ENCODE measurements around the gene GRIN2C.
"Not testable (repeated sequence)": the region's sequence is repeated elsewhere in the genome, so short reads cannot be mapped to it uniquely, and the experiment has no call there.

GRIN2C gene

DNA sequence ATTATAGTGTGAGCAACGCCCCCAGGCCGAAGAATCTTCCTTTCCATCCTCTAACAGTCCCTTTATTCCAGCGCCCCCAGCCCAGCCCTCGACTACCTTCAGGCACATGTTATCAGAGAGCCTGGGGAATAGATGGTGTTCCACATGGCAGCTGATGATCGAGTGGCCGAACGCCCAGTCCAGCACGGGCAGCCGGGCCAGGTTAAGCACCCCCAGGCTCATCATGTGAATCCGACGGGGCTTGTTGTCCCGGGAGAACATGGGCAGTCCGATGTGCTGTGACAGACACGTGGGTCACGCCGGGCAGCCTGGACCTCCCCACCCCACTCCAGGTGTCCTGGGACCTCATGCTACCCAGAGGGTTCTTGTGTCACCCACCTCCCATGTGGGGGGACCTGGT lies 19.6 kb upstream of the GRIN2C start:
- no peak for DNase-seq (ENCODE audit: low read depth)

DNA sequence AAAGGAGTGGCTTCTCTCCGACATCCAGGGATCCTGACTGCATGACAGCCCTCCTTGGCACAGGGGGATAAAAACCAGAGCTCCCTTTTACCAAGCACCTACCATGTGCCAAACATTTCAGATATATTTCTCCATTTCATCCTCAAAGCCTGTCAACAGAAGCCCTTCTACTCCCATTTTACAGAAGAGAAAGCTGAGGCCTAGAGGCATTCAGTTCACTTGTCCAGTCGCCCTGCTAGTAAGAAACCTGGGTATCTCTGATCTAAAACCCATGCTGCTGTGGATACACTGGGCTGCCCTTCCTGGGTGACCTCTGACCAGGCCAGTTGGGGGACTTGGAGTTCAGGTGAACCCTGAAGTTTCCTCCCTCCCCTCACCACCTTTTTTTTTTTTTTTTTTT lies 19.0 kb upstream of the GRIN2C start:
- no peak for DNase-seq (ENCODE audit: low read depth)

DNA sequence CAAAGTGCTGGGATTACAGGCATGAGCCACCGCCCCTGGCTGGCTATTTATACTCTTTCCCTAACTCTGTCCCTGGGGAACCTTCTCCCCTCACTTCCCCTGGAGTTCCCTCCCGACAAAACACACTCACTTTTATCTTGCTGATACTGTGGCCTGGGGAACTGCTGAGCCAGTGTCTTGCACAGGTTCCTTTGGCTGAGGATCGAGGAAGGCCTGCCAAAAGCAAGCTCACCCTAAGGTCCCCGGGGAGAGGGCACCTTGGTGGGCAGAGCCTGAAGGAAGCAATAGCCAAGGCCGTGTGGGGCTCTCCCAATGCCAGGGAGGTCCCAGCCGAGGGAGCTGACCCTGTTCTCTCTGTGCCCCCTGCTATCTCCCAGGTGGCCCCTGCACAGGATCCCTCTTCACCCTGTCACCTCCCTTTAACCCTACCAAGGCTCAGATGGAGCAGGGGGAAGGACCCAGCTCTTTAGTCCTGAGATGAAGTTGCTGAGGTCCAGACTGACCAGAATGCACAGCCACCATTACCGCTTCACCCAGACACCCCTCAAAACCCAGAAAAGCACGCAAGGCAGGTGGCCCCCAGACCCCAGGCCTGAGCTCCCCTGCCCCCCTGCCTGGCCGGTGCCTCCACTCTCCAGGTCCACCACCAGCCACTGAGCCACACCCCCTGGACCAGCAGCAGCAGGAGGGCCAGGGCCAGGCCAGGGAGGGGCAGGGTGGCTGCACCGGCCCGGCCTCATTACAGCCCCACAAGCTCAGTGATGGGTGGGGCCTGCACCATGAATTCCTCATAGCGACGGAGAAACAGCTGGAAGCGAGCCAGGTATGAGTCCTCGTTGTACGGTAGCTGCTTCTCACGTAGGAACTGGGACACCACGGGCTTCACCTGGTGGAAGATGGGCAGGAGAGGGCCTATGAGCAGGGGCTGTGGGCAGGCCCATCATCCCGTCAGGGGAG lies 18.2 kb upstream of the GRIN2C start:
- DNase-seq (ENCODE audit: low read depth) = no peak

DNA sequence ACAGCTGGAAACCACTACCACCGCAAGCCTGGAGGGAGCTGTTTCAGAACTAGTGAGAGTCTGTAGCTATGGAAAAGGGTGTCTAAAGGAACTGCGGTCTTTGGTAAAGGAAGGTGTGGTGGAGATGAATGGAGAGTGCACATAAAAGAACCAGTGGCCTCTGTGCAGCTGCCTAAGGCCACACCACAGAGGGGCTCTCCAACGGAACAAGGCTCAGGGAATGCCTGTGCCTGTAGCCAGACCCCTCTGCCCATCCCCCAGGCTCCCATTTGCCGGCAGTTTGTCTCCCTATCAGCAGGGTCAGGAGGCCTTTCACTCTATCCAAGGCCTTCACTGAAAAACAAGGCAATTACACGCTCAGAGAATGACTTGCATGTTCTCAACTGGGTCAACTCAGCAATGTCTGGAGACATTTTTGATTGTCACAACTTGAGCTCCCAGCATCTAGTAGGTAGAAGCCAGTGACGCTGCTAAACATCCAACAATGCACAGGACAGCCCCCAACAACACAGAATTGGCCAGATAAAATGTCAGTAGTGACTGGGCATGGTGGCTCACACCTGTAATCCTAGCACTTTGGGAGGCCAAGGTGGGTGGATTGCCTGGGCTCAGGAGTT lies 16.4 kb upstream of the GRIN2C start:
- DNase-seq (ENCODE audit: low read depth) = no peak

DNA sequence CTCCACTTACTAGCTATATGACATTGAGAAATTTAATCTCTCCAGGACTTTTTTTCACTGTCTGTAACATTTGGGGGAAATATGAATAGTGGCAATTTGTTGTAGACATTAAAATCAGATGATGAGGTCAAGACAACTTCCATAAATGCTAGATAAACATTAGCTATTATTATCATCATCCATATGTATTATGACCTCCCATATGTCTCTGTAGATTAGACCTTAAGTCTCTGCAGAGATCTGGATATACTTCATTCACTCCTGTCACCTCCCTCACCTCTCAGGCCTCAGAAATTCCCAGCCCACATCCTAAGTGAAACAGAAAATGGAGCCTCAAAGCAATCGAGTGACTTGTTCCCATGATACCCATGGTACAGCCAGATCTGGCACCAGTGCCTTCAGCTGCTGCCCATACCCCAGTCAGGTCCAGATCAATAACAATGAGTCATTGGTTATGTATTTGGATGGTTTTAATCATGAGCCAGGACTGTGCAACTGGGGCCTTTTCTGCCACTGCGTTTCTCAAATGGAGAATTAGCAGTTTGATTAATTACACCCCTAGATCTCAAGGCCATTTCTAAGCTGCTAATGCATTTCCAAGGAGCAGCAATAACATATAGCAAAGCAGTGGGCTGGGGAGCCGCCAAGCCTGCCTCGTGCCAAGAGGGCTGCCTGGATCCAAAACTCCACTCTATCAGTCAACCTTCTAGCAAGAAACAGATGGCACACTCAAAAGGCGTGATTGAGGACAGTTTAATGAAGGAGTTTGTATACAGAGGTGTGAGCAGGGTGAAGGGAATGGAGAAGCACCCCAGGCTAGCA lies 15.7 kb upstream of the GRIN2C start:
- no peak for DNase-seq (ENCODE audit: low read depth)

DNA sequence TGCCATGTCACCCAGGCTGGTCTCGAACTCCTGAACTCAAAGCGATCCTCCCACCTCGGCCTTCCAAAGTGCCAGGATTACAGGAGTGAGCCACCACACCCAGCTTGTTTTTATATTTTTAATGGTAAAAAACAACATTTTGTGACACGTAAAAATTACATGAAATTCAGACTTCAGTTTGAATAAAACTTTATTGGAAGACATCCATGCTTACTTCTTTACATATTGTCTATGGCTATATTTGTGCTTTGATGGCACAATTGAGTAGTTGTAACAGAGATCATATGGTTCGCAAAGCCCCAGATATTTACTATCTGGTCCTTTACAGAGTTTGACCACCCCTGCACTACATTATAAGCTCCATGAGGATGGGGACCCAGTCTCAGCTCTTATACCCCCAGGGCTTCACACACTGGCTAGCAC lies 14.9 kb upstream of the GRIN2C start:
- no peak for DNase-seq (ENCODE audit: low read depth)

DNA sequence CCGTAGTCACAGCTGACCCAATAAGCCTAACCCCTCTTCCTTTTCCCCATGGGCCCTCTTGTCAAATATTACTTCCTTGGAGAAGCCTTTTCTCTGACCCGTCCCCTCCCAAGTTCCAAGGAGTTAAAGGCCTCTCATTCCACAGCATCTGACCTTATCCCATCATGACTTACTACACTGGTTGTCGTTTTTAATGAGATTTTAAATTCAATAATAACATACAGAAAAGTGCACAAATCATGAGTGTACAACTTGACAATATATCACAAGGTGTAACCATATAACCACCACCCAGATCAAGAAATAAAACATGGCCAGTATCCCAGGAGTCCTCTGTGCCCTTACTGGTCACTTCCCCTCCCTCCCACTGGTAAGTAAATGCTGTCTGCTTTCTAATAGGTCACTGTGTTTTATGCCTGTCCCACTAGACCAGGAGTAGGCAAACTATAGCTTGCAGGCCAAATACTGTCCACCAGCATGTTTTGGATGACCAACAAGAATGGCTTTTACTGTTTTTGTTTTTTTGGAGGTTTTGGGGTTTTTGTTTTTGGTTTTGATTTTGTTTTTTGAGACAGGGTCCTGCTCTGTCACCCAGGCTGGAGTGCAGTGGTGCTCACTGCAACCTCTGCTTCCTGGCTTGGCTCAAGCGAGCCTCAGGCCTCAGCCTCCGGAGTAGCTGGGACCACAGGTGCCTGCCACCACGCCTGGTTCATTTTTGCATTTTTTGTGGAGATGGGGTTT lies 14.4 kb upstream of the GRIN2C start:
- DNase-seq (ENCODE audit: low read depth) = no peak

DNA sequence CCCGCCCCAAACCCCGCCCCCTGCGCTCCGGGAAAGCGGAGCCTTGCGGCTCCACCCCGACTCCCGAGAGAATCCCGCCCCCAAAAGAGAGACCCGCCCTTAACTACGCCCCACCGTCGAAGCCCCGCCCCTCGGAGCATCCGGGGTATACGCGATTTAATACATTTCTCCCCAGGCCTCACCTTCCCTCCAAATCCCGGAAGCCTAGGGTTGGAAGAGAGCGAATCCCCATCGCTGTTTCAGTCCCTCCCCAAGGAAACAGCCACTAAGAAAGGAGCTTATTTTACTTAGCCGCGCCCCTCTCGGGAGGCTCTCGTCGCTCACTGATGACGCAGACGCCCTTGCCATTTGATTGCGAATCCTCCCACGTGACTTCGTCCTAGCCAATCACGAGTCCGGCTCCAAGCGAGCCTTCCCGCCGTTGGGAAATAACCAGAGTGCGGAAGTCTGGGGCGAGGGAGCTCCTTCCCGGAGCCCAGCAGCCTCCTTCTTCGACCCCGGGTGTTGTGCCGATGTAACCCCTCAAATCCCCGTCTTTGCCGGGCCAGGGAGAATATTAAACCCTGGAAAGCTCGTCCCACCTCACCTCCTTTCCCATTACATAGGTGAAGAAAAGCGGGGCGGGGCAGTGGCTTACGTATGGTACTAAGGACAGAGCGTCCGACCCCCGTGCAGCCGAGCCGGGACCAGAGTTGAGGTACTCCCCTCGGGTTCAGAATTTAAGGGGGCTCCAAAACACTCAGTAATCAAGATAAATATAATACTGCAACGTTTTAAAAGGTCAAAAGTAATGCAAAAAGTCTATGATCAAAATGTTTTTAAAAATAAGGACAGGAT lies 13.6 kb upstream of the GRIN2C start:
- peak; percentile 99 for DNase-seq (ENCODE audit: low read depth)

DNA sequence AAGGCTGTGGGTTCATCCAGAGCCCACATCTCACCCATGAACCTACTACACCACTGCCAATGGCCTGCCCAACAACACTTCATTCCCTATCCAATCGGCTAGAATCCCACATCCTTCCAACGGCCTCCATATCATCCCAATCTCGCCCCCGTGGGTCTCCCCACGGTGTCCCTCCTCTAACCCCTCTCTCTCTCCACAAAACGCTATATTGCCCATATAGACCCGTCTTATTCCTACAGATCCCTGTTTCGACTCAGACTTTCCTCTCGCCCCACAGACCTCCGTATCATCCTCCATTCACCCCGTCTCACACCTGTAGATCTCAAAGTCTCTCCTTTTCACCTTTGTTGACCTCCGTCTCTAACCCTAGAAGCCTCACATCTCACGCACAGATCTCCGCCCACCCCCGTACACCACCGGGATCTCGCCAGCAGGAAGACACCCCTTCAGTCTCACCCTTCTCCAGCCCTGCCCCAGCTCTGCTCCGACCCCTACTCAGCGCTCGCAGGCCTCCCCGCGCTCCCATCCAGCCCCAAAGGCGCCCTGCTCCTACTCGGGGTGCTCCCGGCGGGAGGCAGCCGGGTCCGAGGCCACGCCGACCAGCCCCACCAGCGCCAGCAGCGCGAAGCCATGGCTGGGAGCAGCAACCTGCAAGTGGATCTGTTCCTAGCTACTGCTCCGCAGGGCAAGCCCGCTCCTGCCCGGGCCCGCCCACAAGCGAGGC lies 12.8 kb upstream of the GRIN2C start, which contains the start of gene FDXR:
FDXR (minus strand) TSS at position 682 of the 724 bp plus-strand sequence; CDS start at position 632, 50 bp downstream.
- no peak for DNase-seq (ENCODE audit: low read depth)

DNA sequence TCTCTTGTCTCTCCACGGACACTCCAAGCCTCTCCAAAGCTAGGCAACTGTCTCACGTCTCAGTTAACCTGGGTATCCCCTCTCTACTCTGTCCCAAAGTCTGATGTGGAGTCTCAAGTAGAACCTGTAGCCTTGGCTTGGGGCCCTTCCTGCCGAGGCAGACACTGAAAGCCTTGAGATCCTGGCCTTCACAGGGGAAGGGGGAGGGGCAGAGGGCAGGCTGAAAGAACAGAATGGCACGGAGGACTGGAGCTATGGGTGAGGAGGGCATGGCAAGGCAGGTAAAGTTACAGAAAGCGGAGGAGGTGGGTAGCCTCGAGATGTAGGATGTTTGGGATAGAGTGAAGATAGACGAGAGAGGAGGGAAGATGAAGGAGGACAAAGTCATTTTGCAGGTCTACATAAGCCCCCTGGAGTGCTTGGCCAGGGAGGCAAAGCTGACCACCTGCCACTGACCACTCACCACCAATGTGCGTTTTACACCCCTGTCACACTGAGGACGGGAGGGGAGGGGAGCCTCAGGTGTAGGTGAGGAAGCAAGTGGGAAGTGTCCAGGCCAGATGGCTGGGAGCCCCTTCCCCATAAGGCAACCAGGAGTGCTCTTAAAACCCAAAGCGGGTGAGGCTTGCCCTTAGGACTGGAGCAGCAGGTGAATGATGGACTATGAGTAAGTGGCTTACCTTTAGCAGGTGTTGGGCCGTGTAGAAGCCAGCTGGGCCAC lies 11.8 kb upstream of the GRIN2C start:
- no peak for DNase-seq (ENCODE audit: low read depth)

DNA sequence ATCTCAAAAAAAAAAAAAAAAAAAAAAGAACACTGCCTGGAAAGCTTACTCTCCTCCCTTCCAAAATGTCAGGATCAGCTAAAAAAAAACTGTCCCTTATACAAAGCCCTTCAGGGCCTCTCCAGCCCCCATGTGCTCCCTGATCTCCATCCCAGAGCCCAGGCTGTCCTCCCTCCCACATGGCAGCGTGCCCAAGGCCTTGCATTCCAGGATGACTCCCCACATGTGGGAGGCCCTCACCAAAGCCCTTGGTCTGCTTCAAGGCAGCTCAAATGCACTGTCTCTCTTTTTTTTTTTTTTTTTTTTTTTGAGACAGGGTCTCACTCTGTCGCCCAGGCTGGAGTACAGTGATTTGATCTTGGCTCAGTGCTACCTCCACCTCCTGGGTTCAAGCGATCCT lies 10.8 kb upstream of the GRIN2C start:
- DNase-seq (ENCODE audit: low read depth) = no peak

DNA sequence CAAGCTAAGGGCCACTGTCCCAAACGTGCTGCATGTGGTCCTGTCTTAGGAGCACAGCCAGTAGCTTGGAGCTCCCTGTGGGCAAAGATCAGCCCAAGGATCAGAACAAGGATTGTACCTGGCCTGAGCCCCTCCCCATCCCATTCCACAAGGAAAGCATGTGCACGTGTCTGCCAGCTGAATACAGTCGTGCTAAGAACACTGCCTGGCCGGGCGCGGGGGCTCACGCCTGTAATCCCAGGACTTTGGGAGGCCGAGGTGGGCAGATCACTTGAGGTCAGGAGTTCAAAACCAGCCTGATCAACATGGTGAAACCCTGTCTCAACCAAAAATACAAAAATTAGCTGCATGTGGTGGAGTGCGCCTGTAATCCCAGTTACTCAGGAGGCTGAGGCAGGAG lies 10.3 kb upstream of the GRIN2C start:
- not testable (repeated sequence) for DNase-seq (ENCODE audit: low read depth)

DNA sequence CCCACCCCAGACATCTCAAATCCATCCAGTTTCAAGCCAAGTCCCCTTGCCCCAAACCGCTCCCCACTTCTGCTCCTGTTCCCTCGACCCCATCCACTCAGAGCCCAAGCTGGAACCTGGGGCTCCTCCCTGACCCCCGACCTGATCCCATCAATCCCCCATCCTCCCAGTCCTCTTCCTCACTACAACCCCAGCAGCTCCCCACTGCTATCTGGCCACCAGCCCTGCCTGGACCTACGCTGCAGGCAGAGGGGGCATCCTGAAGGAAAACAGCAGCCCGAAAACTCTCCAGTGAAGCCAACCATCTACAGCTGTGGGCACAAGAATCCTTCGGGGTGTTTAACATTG lies 9.2 kb upstream of the GRIN2C start:
- no peak for DNase-seq (ENCODE audit: low read depth)

DNA sequence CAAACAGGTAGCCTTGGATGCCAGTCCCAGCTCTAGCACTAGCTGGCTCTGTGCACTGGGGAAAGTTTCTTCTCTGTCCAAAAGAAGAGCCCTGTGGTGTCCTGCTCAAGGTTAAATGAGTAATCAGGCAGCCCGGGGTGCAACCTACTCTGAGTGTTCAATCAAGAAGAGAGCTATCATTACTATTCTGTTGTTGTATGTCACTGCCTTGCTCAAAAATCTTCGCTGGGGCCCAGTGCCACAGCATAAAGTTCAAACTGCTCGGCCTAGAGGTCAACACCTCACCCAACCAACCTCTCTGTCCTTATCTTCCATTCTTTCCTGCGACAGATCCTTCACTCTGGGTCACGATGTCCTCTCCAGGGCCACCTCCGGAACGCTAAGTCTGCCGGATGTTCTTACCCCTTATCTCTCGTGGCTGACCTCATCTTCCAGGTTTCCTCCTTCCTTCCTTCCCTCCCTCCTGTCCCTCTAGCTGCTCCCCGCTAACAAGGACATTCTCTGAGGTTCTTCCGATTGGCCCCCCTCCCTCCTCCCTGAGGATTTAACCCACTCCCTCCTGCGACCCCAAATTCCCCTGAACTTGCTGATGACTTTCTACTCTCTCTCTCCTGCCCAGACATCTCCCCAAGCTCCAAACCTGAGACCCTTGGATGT lies 8.7 kb upstream of the GRIN2C start:
- DNase-seq (ENCODE audit: low read depth) = no peak

DNA sequence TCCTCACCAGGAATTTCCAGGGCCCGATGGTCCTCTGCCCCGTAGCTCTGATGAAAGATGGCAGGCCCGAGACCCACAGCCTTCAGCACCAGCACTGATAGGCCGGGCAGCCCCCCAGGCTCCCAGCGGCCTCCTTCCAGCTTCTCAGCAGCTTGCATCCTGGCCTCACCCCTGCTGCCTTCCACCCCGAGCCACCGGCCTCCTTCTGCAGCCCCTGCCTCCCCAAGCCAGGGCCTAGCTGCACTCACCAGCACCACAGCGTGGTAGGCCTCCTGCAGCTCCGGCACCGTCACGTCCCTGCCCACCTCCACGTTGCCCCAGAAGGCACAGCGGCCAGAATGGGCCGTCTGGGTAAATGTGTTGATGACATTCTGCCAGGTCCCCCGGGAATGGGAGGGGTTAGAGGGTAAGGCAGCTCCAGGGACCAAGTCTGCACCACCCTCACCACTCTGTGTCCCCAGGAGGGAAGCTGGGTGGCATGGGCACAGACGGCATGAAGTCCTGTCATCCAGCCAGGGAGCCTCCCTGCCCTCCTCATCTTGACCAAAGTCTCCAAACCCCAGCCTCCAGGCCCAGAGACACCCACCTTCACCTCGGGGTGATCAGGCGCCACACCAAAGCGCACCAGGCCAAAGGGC lies 6.6 kb upstream of the GRIN2C start:
- no peak for DNase-seq (ENCODE audit: low read depth)

DNA sequence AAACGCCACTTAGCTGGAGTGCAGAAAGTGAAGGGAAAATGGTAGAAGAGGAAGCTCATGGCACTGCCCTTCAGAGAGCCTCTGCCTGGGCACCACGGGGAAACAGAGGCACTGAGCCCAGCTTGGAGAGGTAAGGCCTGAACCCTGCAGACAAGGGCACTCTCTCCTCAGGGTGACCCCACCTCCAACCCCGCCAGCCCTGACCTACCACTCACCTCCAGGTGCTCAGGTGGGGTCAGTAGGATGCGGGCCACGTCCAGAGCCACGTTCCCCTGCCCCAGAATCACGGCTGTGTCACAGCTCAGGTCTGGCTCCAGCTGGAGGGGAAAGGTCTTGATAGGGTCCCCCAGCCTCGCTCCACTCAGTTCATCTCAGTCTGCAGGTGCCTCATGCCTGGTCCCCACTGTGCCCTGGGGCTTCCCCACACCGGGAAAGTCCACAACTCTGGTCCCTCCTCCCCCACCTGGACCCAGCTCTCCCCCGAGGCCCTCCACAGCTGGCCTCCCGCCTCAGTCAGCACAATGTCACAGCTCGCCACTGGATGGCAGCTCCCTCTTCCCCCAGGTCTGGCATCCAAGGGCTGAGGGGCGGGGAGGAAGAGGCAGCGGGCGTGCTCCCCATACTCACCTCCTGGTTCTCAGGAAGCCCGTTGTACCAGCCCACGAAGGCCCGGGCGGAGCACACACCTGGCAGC lies 6.0 kb upstream of the GRIN2C start:
- no peak for DNase-seq (ENCODE audit: low read depth)

DNA sequence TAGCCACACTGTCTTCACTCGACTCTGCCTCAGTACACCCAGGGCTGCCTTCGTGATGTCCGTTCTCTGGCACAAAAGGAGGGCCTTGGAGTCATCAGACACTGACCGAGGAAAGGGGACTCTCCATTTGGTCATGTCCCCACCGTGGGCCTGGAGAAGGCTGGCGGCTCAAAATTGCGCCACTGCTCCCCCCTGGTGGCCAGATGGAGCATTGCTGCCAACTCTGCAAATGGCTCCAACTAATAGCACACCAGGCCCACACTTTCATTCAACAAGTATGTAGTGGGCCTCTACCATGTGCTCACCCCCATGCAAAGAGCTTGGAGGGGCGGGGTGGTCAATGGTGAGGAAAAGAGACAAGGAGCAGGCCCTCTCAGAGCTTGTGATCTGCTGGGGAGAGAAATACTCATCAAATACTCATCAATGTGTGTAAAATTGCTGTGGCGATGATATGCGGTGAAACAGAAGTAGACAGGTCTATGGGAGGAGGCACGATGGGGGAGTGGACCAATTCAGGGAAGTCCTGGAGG lies 5.2 kb upstream of the GRIN2C start:
- peak; percentile 50 for DNase-seq (ENCODE audit: low read depth)
